Fibroblast of skin of abdomen (primary cell): ENCODE results near the gene CD79A.

Source experiments
- DNase-seq: peaks from one replicate; pipeline ENCODE4 v3.0.0-alpha.2; 2013

The CD79A gene

GRCh38 chr19:41920882-41921576 is 44.0 kb downstream of the CD79A start:
- DNase-seq: no peak

- DNase-seq: no peak
Measured at GRCh38 chr19:41921577-41922576, 44.8 kb downstream of the CD79A start.

- DNase-seq: no peak
Measured at GRCh38 chr19:41922585-41922984, 45.5 kb downstream of the CD79A start.

GRCh38 chr19:41923045-41923788 is 46.1 kb downstream of the CD79A start:
- no peak for DNase-seq

GRCh38 chr19:41924151-41925145 is 47.4 kb downstream of the CD79A start:
- no peak for DNase-seq

GRCh38 chr19:41925208-41926003 is 48.3 kb downstream of the CD79A start:
- no peak for DNase-seq

- no peak for DNase-seq
Measured at GRCh38 chr19:41926028-41926762, 49.1 kb downstream of the CD79A start.

- no peak for DNase-seq
Measured at GRCh38 chr19:41926763-41927496, 49.9 kb downstream of the CD79A start.

- no peak for DNase-seq
Measured at GRCh38 chr19:41927497-41928192, 50.6 kb downstream of the CD79A start.

GRCh38 chr19:41928221-41928683 is 51.2 kb downstream of the CD79A start, which contains the start of gene ERFL:
TSS of gene ERFL (minus strand) at chr19:41928449. CDS start at chr19:41912919, 15,530 bp downstream.
- DNase-seq: no peak

GRCh38 chr19:41928754-41929535 is 51.9 kb downstream of the CD79A start:
- DNase-seq: no peak

GRCh38 chr19:41929536-41930071 is 52.5 kb downstream of the CD79A start:
- no peak for DNase-seq

GRCh38 chr19:41930322-41930722 is 53.2 kb downstream of the CD79A start:
- DNase-seq: no peak
